WTC11 (cell line): ENCODE measurements around the gene CCDC152.

Source experiments
- ATF3 ChIP-seq: sonication (generic); formaldehyde crosslinking; conservative IDR thresholded peaks from 2 replicates; pipeline ENCODE4 v1.8.1; 2022; ENCODE audit warnings: mild to moderate bottlenecking, missing genetic modification reagents
- ESRRA ChIP-seq: sonication (generic); formaldehyde crosslinking; IDR thresholded peaks from 2 replicates; pipeline ENCODE4 v1.8.1; 2022; ENCODE audit warnings: mild to moderate bottlenecking, missing genetic modification reagents, borderline replicate concordance
- SP1 ChIP-seq: sonication (generic); formaldehyde crosslinking; conservative IDR thresholded peaks from 2 replicates; pipeline ENCODE4 v1.8.1; 2022; ENCODE audit warnings: missing genetic modification reagents
- USF2 ChIP-seq: sonication (generic); formaldehyde crosslinking; IDR thresholded peaks from 2 replicates; pipeline ENCODE4 v1.8.1; 2023; ENCODE audit warnings: mild to moderate bottlenecking, missing genetic modification reagents, moderate library complexity
- ZSCAN18 ChIP-seq: fragments of 250-450 bp; sonication (Bioruptor Pico); IDR thresholded peaks from 2 replicates; pipeline ENCODE4 v2.1.2; 2022; ENCODE audit warnings: mild to moderate bottlenecking, moderate library complexity
- TF ChIP-seq, protein P1 (sequence below): fragments of 200-600 bp; IDR thresholded peaks from 2 replicates; pipeline ENCODE4 v1.8.0; 2022; ENCODE audit warnings: antibody characterized with exemption

DNA sequence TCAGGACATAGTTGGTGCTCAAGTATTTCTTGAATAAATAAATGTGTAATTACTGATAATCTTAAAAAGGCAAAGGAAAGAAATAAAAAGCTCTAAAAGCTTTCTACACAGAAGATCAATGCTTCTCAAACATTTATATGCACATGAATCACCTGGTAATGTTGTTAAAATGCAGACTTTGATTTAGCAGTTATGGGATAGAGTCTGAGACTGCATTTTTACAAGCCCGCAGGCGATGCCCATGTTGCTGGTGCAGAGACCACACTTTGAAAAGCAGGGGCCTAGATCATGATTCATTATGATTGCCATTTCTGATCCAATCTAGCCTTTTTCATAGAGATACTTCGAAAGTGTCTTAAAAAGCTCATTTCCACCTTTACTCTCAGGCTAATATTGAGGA is 3.5 kb upstream of the CCDC152 start:
- TF ChIP-seq ATF3 (CRISPR knock-in tag), result no peak
- no peak for TF ChIP-seq ZSCAN18
- TF ChIP-seq SP1 (CRISPR knock-in tag), result no peak
- TF ChIP-seq USF2 (CRISPR knock-in tag), result no peak
- TF ChIP-seq, protein P1, sequence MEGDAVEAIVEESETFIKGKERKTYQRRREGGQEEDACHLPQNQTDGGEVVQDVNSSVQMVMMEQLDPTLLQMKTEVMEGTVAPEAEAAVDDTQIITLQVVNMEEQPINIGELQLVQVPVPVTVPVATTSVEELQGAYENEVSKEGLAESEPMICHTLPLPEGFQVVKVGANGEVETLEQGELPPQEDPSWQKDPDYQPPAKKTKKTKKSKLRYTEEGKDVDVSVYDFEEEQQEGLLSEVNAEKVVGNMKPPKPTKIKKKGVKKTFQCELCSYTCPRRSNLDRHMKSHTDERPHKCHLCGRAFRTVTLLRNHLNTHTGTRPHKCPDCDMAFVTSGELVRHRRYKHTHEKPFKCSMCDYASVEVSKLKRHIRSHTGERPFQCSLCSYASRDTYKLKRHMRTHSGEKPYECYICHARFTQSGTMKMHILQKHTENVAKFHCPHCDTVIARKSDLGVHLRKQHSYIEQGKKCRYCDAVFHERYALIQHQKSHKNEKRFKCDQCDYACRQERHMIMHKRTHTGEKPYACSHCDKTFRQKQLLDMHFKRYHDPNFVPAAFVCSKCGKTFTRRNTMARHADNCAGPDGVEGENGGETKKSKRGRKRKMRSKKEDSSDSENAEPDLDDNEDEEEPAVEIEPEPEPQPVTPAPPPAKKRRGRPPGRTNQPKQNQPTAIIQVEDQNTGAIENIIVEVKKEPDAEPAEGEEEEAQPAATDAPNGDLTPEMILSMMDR, result no peak
- TF ChIP-seq ESRRA, result no peak
